Umbilical cord (tissue), 2 donors: ENCODE results near the gene CADM2. TPM values are rescaled to one million over a fixed set of nuclear protein-coding genes. Genes with fewer than 3 reads are reported as not detected.
"Not testable (repeated sequence)": the region's sequence is repeated elsewhere in the genome, so short reads cannot be mapped to it uniquely, and the experiment has no call there.

Experiments
- DNase-seq: peaks from one replicate; pipeline ENCODE4 v3.0.0-alpha.2; 2015; ENCODE audit warnings: low spot score
- total RNA-seq: library from RNA; depleted of rRNA; stranded (reverse); fragments of >200 nt; gene quantifications from one replicate; pipeline ENCODE4 v1.2.3, GENCODE V29; 2014; ENCODE audit warnings: low replicate concordance; ENCODE audit not compliant: insufficient read depth

Gene CADM2
- 3.4 TPM for total RNA-seq

DNA sequence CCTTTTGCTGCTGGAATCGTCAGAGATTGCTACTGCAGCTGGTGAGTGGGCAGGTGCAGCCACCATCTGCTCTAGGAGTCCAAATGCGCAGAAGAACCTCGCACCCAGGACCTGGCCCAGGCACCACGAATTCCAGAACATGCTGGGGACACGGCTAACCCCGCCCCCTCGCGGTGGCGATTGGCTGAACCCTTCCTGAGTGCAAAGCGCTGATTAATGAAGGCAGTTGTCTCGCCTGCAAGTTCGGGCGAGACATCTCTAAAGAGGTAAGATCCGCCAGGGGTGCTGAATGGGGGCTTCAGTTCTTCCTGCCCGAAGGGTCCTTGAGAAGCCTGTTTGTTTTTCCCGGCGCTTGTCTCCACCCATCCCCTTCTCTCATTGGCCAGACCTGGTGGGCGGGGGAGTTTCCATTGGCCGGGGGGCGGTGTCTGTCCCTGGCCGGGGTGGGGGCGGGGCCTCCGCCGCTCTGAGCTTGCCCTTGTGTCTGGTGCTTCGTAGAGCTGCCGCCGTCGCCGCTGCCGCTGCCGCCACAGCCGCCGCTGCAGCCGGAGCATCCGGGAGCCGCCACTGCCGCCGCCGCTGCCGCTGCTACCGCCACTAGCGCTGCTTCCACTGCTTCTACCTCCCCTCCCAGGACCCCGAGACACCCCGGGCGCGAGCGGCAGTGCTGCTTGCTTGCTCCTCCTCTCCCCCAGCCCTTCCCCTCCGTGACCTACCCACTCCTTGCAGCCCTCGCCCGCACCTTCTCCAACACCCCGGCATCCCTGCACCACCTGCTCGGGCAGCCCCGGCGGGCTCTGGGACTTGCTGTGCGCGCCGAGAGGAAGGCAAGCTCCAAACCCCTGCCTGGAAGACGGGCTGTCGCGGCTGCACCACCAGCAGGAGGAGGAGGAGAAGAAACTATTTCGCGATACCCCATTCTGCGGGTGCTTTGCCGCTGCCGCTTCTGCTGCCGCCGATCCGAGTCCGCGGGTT lies at the start of gene CADM2:
Gene CADM2 (plus strand): TSS at position 495 of the 975 bp plus-strand sequence.
- DNase-seq, result peak; percentile 96

GRCh38 chr3:84918592-84918991 lies 40.2 kb upstream of the CADM2 start:
- not testable (repeated sequence) for DNase-seq

GRCh38 chr3:84922682-84923081 lies 36.1 kb upstream of the CADM2 start:
- no peak for DNase-seq

DNA sequence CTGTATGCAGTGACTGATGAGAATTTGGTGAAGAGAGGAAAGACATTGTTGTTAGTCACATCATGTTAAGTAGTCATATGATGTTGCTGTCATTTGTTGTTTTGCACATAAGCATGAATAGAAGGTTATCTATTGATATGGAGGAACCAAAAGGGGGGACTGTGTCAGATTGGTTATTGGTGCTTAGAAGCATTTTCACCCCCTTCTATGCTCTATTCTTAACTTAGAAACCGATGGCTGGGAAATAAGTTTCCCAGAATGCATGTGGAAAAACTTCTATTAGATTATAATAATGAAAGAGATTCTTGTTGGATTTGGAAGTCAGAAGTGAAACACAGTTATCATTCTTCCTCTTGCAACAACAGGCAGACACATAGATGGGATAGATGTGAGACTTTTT lies 33.2 kb upstream of the CADM2 start:
- DNase-seq, result no peak

DNA sequence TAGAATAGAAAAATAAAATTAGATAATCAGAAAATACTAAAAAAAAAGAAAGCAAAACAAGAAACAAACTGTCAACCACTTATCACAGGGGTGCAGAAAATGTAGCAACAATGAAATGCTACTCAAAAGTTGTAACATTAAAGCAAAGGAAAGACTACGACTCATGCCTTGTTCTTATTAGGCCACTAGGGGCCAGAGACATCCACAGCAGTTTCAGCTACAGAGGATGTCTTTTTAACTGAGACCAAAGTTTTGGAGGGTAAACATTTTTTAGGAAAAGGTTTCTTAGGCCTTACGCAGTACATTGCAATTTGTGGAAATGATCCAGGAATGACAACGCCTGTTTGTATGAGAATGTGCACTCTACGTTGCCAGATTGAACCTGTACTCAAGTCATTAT lies 15.4 kb upstream of the CADM2 start:
- no peak for DNase-seq

GRCh38 chr3:84946240-84946639 lies 12.5 kb upstream of the CADM2 start:
- DNase-seq, result peak; percentile 12

GRCh38 chr3:84959470-84960271 lies 882 bp downstream of the CADM2 start:
- DNase-seq, result no peak

GRCh38 chr3:84960581-84960980 lies 1.8 kb downstream of the CADM2 start:
- no peak for DNase-seq

DNA sequence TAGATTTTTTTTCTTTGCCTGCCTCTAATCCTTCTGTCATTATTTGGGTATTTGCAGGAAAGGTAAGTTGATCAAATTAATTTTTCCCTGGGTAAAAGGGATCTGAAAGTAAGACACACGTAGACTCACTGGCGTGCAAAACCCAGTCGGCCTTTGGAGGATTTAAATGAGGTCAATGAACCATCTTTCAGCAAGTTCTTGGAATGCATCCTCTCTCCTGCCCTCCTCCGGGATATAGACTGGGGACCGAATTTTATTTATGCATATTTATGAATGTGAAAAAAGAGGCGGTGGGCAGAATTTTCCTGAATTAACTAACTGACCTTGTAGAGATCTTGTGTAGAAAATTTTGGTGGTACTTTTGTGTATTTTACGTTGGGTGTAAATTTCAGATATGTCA lies 2.2 kb downstream of the CADM2 start:
- no peak for DNase-seq

GRCh38 chr3:84961521-84962255 lies 2.9 kb downstream of the CADM2 start:
- no peak for DNase-seq

DNA sequence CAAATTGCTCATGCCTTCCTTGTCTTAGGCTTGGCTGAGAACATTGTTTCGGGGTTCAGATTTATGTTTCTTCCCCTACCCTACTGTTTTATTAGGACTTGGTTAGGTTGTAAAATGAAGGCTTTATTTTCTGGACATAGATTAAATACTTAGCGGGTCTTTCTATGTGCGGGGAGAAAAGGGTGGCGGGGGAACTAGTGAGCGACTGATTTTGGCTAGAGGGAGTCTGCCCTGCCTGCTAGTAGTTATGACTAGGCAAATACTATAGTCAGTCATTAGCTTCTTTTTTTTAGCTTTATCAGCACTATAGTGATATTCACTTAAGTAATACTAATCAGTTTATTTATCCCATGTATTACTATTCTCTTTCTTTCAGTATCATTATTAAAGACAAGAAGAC lies 3.6 kb downstream of the CADM2 start:
- DNase-seq, result no peak

DNA sequence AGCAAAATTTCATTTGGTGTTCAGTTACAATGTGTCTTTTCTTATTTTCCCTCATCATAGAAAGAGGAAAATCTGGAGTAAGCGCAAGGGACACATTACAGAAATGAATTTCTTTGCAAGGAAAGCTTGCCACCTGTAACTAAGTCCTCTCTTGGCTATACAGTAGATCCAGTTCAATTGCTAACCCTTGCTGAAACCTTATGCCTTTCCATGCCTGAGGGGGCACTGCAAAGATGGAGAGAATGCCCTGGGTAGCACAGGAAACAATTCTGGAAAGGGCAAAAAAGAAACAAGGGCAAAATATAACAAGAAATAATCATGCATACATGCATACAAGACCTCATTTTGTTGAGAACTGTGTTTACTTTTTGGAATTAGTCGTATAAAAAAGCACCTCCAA lies 4.3 kb downstream of the CADM2 start:
- DNase-seq, result no peak

DNA sequence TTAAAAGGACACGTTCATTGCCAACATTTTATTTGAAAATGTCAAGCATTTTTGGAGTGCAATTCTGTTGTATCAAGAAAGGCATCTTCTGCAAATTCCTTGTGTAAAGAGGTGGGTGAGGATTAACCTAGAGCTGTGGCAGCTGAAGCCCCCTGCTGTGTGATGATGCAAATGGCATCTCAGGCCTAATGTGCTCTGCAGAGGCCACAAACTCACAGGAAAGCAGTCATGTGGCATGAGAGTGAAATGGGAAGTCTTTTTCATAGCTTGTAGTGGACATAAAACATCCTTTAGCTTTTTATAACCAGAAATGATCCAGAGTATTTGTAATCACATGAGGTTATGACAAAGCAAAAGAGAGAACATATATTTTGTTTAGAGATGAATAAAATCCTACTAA lies 6.4 kb downstream of the CADM2 start:
- DNase-seq, result no peak

DNA sequence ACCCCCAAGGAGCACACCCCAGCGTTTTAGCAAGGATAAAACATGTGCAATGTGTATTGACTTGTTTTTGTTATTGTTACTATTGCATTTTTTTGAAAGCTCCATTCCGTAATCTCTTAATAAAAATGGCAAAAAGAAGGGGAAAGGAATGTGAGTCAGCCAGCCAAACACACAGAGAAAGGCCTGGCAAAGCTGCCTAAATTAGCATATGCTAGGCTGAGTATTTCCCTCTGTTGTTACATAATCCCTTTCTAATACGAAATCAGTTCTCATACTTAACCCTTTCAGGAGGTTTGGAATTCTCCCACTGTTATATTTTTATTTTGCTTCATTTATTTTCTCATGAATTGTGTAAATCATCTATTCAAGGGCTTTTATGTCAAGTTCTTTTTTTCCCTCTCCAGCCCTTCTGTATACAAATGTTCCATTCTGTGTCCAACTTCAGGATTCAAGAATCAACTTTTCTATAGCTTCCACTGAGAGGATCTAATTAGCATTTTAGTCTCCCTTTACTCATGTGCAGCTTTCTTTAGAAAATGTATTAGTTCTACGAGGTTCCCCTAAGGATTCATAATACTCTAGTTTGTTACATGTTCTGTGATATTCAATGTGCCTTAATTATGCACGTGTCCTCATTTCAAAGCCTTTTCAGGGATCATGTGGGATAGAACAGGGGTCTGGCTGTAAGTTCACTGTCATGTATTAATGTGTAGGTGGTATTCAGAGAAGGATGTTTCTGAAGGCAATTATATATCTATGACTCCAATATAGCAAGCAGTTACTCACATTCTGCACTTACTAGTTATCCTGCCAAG lies 9.2 kb downstream of the CADM2 start:
- DNase-seq, result no peak

DNA sequence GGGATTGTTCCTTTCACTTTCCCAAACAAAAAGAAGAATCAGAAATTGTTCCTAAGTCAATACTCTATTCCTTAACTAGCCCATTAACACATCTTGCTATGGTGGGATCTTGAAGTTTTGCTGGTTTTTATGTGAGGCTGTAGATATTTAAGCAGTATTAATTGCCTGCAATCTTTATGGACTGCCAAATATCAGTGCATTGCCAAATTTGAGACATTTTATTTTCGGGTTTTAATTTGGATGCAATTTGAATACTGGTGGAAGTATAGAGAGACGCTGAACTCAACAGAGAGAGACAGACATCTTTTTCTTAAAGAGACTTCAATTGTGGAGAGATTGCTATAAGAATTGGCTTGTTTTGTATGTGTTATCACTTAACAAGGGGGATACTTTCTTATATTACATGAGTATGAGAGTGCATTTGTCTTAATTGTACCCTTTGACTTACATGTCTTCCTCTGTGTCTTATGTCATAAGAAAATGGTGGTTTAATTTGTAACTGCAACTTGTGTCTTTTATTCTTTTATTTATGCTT lies 10.0 kb downstream of the CADM2 start:
- DNase-seq, result no peak

GRCh38 chr3:84974347-84974746 lies 15.6 kb downstream of the CADM2 start:
- DNase-seq, result peak; percentile 24

DNA sequence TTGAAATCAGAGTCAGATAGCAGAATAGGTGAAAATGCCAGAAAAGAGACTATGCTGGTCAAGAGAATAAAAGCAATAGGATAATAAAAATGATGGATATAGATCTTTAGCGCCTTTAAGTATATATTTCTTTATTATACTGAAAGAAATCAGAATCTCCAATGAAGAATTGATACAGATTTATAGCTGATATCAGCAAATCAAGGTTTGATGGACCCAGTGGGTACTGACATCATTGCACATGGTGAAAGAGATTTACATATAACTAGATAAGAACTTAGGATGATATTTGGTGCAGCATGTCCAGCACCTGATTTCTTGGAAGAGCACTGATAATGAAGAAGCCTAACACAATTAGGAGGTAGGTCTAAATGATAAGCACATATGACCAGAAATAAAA lies 18.2 kb downstream of the CADM2 start:
- DNase-seq, result no peak

- DNase-seq, result no peak
Observed at GRCh38 chr3:84978843-84979242, 20.1 kb downstream of the CADM2 start.

GRCh38 chr3:84980011-84980410 lies 21.2 kb downstream of the CADM2 start:
- DNase-seq, result peak; percentile 46

GRCh38 chr3:84980456-84980855 lies 21.7 kb downstream of the CADM2 start:
- no peak for DNase-seq

DNA sequence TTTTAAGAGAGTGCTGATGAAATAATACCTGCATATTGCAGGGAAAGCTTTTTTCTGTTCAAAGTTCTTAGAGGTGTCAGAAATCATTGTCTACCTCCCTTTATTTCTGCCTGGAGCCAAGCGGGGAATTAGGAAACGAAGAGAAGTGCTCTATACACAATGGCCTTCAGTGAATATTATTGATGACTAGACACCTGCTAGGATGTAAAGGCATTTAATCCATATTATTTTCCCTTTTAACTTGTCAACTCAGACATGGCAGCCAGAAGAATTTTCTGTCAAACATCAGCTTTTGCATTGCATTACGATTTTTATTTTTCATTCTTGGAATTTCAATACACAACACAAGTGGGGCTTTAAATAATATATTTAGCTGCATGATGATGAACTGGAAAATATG lies 24.7 kb downstream of the CADM2 start:
- DNase-seq, result no peak
